ENCODE measurements around the gene MRPL44.
"Not testable (repeated sequence)": the region's sequence is repeated elsewhere in the genome, so short reads cannot be mapped to it uniquely, and the experiment has no call there.

Gene MRPL44

GRCh38 chr2:223937535-223937934 lies 19.7 kb upstream of the MRPL44 start:
- no peak for DNase-seq

GRCh38 chr2:223939438-223939837 lies 17.8 kb upstream of the MRPL44 start:
- DNase-seq, result not testable (repeated sequence)

- DNase-seq, result peak; percentile 63
Observed at GRCh38 chr2:223941579-223942277, 15.5 kb upstream of the MRPL44 start.

- DNase-seq, result no peak
Observed at GRCh38 chr2:223943135-223943534, 14.1 kb upstream of the MRPL44 start.

GRCh38 chr2:223943561-223944008 lies 13.7 kb upstream of the MRPL44 start:
- DNase-seq, result no peak

GRCh38 chr2:223944166-223944702 lies 13.0 kb upstream of the MRPL44 start:
- peak; percentile 32 for DNase-seq

- DNase-seq, result peak; percentile 83
Observed at GRCh38 chr2:223944703-223945531, 12.3 kb upstream of the MRPL44 start, which contains the start of gene WDFY1. WDFY1 (minus strand) TSS chr2:223945335; CDS start chr2:223945284, 51 bp downstream.

- DNase-seq, result no peak
Observed at GRCh38 chr2:223945755-223946154, 11.5 kb upstream of the MRPL44 start.

GRCh38 chr2:223947711-223948205 lies 9.5 kb upstream of the MRPL44 start:
- DNase-seq, result no peak

GRCh38 chr2:223949241-223949840 lies 7.9 kb upstream of the MRPL44 start:
- DNase-seq, result no peak

GRCh38 chr2:223950448-223951347 lies 6.6 kb upstream of the MRPL44 start:
- DNase-seq, result no peak

GRCh38 chr2:223952280-223952968 lies 4.8 kb upstream of the MRPL44 start:
- no peak for DNase-seq

GRCh38 chr2:223954401-223954800 lies 2.9 kb upstream of the MRPL44 start:
- DNase-seq, result no peak

- DNase-seq, result no peak
Observed at GRCh38 chr2:223956300-223956699, 963 bp upstream of the MRPL44 start.

GRCh38 chr2:223959688-223960087 lies 2.4 kb downstream of the MRPL44 start:
- no peak for DNase-seq

- DNase-seq, result no peak
Observed at GRCh38 chr2:223967981-223968380, 10.7 kb downstream of the MRPL44 start.

GRCh38 chr2:223969315-223969714 lies 12.1 kb downstream of the MRPL44 start:
- no peak for DNase-seq

- no peak for DNase-seq
Observed at GRCh38 chr2:223969856-223970255, 12.6 kb downstream of the MRPL44 start.

- no peak for DNase-seq
Observed at GRCh38 chr2:223970343-223971128, 13.3 kb downstream of the MRPL44 start.

GRCh38 chr2:223971731-223972130 lies 14.5 kb downstream of the MRPL44 start:
- no peak for DNase-seq
